IMR-90 (cell line): Measurements from ENCODE around the gene KAZN.

Experiments used
- BHLHE40 ChIP-seq: fragments of 150-350 bp; IDR thresholded peaks from 2 replicates; pipeline ENCODE4 v1.6.1; 2016; ENCODE audit warnings: mild to moderate bottlenecking, low read depth, low read length
- CTCF ChIP-seq: conservative IDR thresholded peaks from 2 replicates; pipeline ENCODE4 v1.5.1; 2012; ENCODE audit warnings: mild to moderate bottlenecking, low read depth, low read length, improper control_type of control experiment
- POLR2A ChIP-seq: IDR thresholded peaks from 2 replicates; pipeline ENCODE4 v1.6.1; 2012; ENCODE audit warnings: mild to moderate bottlenecking, low read depth, low read length
- RAD21 ChIP-seq: IDR thresholded peaks from 2 replicates; pipeline ENCODE4 v1.6.1; 2012; ENCODE audit warnings: low read length, improper control_type of control experiment
- RCOR1 ChIP-seq: IDR thresholded peaks from 2 replicates; pipeline ENCODE4 v1.6.1; 2012; ENCODE audit warnings: mild to moderate bottlenecking, low read length, improper control_type of control experiment; ENCODE audit not compliant: insufficient replicate concordance
- RFX5 ChIP-seq: IDR thresholded peaks from 2 replicates; pipeline ENCODE4 v1.8.0; 2012; ENCODE audit warnings: low read depth, mild to moderate bottlenecking, low read length, moderate library complexity
- SMC3 ChIP-seq: fragments of 150-350 bp; IDR thresholded peaks from 2 replicates; pipeline ENCODE4 v1.6.1; 2016; ENCODE audit warnings: low read depth, mild to moderate bottlenecking, antibody characterized with exemption, low read length, moderate library complexity
- USF2 ChIP-seq: fragments of 150-350 bp; IDR thresholded peaks from 2 replicates; pipeline ENCODE4 v1.6.1; 2017; ENCODE audit warnings: mild to moderate bottlenecking, antibody characterized with exemption, low read length, low read depth

GRCh38 chr1:14949836-14950713 is 351.6 kb downstream of the KAZN start:
- TF ChIP-seq CTCF, result no peak
- TF ChIP-seq SMC3, result no peak
- no peak for TF ChIP-seq RCOR1
- no peak for TF ChIP-seq POLR2A
- TF ChIP-seq RAD21, result no peak
- TF ChIP-seq BHLHE40, result no peak
- TF ChIP-seq RFX5, result no peak
- no peak for TF ChIP-seq USF2
